Caco-2 (cell line): ENCODE data around the gene RIPOR1. TPM values are rescaled to one million over a fixed set of nuclear protein-coding genes. Genes with fewer than 3 reads are reported as not detected.
A peak's percentile ranks its signal among the peaks of the same experiment; 100 is the strongest.

Source experiments
- BruUV-seq: library from RNA; stranded (reverse); fragments of 400-500 nt; replicated peaks from 2 replicates; lab custom pipeline; 2021; lab: Mats Ljungman, UMichigan
- CTCF ChIA-PET: fragments of 300-600 bp; sonication (Branson Sonifier 250); formaldehyde crosslinking; loops from one replicate; lab custom pipeline; 2022; ENCODE audit warnings: antibody characterized with exemption; lab: Charles Lee
- POLR2A ChIA-PET: fragments of 300-600 bp; sonication (Branson Sonifier 250); formaldehyde crosslinking; loops from one replicate; lab custom pipeline; 2022; ENCODE audit warnings: antibody characterized with exemption; lab: Charles Lee
- DNase-seq, 2 experiments: peaks; one replicate each; pipeline versions ENCODE4 v3.0.0 to v3.0.0-alpha.2; 2020 to 2022
- H3K27me3 ChIP-seq: replicated peaks from 2 replicates; pipeline ENCODE4 v1.6.0; 2011; ENCODE audit warnings: low read length; ENCODE audit not compliant: control insufficient read depth, insufficient read depth
- H3K36me3 ChIP-seq: 2 replicates; pipeline ENCODE4 v1.5.1; 2011; ENCODE audit warnings: low read length; ENCODE audit not compliant: control insufficient read depth, insufficient read depth
- H3K4me1 ChIP-seq: fragments of 250-450 bp; sonication (Bioruptor Pico); 2 replicates; pipeline ENCODE4 v1.5.1; 2020; ENCODE audit warnings: mild to moderate bottlenecking
- H3K4me3 ChIP-seq: 2 replicates; pipeline ENCODE4 v1.5.1; 2011; ENCODE audit warnings: low read depth, mild to moderate bottlenecking, control low read depth, low read length
- H3K9me3 ChIP-seq: fragments of 250-450 bp; sonication (Bioruptor Pico); 2 replicates; pipeline ENCODE4 v1.5.1; 2020; ENCODE audit warnings: mild to moderate bottlenecking, moderate library complexity
- H3K27ac Mint-ChIP-seq: one replicate; pipeline ENCODE4 v1.8.0; 2022; ENCODE audit warnings: mixed read lengths; ENCODE audit not compliant: unreplicated experiment
- H3K27me3 Mint-ChIP-seq: one replicate; pipeline ENCODE4 v1.8.0; 2022; ENCODE audit warnings: mixed read lengths; ENCODE audit not compliant: insufficient read depth, unreplicated experiment
- H3K36me3 Mint-ChIP-seq: one replicate; pipeline ENCODE4 v1.8.0; 2022; ENCODE audit warnings: mild to moderate bottlenecking, mixed read lengths; ENCODE audit not compliant: insufficient read depth, unreplicated experiment
- H3K4me1 Mint-ChIP-seq: one replicate; pipeline ENCODE4 v1.8.0; 2022; ENCODE audit warnings: low read depth, mixed read lengths; ENCODE audit not compliant: unreplicated experiment
- H3K4me3 Mint-ChIP-seq: one replicate; pipeline ENCODE4 v1.8.0; 2022; ENCODE audit warnings: mild to moderate bottlenecking, moderate library complexity, mixed read lengths; ENCODE audit not compliant: unreplicated experiment
- H3K9me3 Mint-ChIP-seq: one replicate; pipeline ENCODE4 v1.8.0; 2022; ENCODE audit warnings: mixed read lengths; ENCODE audit not compliant: unreplicated experiment
- intact Hi-C: fragments of 100-400 bp; cut with micrococcal nuclease; formaldehyde crosslinking; loops from one replicate; pipeline ENCODE4 v1.10.0; 2022; ENCODE audit not compliant: unreplicated experiment
- total RNA-seq: library from RNA; stranded (reverse); gene quantifications from 2 replicates; pipeline ENCODE4 v1.2.3, GENCODE V29; 2022
- TF ChIP-seq, protein P1 (sequence below), 2 experiments: fragments of 200-600 bp in 1 of 2; IDR thresholded peaks; 1 replicate in 1 of 2; 2 replicates in 1 of 2; pipeline versions ENCODE4 v1.5.1 to v1.8.0; 2011 to 2022; ENCODE audit warnings: antibody characterized with exemption in 1 of 2, control low read depth in 1 of 2, inconsistent platforms in 1 of 2, low read depth in 1 of 2, low read length in 1 of 2, mild to moderate bottlenecking in 1 of 2, moderate library complexity in 1 of 2; ENCODE audit not compliant: insufficient read depth in 1 of 2, severe bottlenecking in 1 of 2, unreplicated experiment in 1 of 2

The RIPOR1 gene
- total RNA-seq, 1 experiment from 2014 or later, result 87.9 TPM

DNA sequence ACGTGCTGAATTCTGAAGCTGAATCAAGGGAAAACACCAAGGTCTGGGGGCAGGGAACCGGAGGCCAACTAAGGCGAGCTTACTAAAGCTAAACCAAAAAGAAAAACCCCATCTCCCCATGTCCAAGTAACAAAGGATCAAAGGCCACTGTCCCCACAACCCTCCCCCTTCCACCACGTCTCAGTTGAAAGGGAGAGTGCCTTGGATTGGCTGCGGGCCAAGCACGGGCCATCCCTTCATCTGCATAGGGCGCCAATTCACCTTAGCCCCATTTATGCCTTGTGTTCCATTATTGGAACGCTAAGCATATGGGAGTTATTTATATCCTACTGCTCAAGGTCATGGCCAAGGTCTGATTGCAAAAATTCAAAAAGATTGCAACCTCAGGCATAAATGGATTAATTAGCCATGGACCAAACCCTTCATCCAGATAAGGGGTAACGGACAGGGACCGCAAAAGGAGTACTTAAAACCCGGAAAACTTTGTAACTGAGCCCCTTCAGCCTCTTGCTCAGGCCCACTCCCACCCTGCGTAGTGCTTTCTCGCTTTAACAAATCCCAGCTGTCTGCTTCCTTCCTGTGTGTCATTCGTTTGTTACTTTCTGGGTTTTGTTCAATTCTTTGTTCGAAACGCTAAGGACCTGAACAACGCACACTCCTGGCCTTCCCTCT lies 46.9 kb upstream of the RIPOR1 start:
- peaks cover 22% of the 10 kb centered on the region for H3K36me3 Mint-ChIP-seq
- intact Hi-C loops, result loop anchor here (1.0 to 5.0 kb wide), 3 partner anchors 13 to 49 kb away; partner anchors contain the start of gene HSD11B2
- H3K4me3 Mint-ChIP-seq, result peak overlapping the region; percentile 98
- no peaks in the 10 kb centered on the region for H3K9me3 ChIP-seq
- peaks cover 19% of the 10 kb centered on the region for H3K4me1 Mint-ChIP-seq
- TF ChIP-seq, protein P1, sequence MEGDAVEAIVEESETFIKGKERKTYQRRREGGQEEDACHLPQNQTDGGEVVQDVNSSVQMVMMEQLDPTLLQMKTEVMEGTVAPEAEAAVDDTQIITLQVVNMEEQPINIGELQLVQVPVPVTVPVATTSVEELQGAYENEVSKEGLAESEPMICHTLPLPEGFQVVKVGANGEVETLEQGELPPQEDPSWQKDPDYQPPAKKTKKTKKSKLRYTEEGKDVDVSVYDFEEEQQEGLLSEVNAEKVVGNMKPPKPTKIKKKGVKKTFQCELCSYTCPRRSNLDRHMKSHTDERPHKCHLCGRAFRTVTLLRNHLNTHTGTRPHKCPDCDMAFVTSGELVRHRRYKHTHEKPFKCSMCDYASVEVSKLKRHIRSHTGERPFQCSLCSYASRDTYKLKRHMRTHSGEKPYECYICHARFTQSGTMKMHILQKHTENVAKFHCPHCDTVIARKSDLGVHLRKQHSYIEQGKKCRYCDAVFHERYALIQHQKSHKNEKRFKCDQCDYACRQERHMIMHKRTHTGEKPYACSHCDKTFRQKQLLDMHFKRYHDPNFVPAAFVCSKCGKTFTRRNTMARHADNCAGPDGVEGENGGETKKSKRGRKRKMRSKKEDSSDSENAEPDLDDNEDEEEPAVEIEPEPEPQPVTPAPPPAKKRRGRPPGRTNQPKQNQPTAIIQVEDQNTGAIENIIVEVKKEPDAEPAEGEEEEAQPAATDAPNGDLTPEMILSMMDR (IDR thresholded peaks at IDR 0.05; ENCODE audit: insufficient read depth in 1 of 2, low read depth in 1 of 2, low read length in 1 of 2, severe bottlenecking in 1 of 2, unreplicated experiment in 1 of 2), result no peak
- H3K4me1 ChIP-seq, result peaks cover 15% of the 10 kb centered on the region
- no peaks in the 10 kb centered on the region for H3K27me3 Mint-ChIP-seq
- POLR2A ChIA-PET, result interaction anchor here (0.6 to 1.6 kb wide), 8 partner anchors 7 to 354 kb away, joined by 3 to 11 read pairs (median 4); partner anchors contain the start of genes ACD, FHOD1, HSD11B2 and PARD6A
- DNase-seq, result peak in 1 of 2 experiments; percentile 56
- CTCF ChIA-PET, result interaction anchor here (0.7 to 3.1 kb wide), 20 partner anchors 8 to 325 kb away, joined by 3 to 49 read pairs (median 6); partner anchors contain the start of genes ACD, CARMIL2, CTCF and ELMO3
- H3K4me3 ChIP-seq, result peak overlapping the region; percentile 43
- H3K27me3 ChIP-seq, result no peaks in the 10 kb centered on the region
- no peaks in the 10 kb centered on the region for H3K9me3 Mint-ChIP-seq
- no peaks in the 10 kb centered on the region; the same call in 1 of the 2 replicates for H3K36me3 ChIP-seq
- peak overlapping the region; percentile 94 for H3K27ac Mint-ChIP-seq
- BruUV-seq, result TSS peak; percentile 87

DNA sequence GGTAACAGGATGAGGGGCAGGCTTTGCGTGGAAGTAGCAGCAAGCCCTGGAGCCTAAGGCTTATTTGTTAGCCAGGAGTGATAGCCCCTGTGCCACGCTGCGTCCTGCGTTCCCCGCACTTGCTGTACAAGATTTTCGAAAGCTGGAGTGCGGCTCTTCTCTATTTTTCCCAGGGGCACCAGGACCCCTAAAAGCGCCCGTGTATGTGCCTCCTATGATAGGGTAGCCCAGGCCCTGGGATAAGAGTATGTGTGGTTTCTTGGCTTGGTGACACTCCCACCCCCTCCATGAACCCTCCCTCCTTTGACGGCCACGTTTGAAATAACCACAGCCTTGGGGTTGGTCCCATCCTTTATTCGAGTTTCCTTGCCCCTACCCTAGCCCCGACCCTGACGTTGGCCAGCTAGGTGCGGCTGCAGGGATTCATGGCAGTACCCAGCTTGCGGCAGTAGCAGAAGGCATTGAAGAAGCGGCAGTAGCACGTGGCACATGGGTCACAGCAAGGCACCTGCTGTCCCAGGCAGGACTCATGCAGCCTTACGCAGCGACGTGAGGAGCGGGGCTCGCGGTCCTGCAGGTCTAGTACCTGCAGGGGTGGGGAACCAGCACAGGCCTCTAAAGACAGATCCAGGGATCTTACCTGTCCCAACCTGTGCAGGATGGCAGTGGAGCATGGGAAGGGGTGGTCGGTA lies 46.2 kb upstream of the RIPOR1 start:
- ChIA-PET CTCF (interaction anchor here (1.7 to 3.1 kb wide), 2 partner anchors 32 to 222 kb away, joined by 9 to 49 read pairs; no protein-coding TSS in a partner anchor), POLR2A (no interaction called here)
- DNase-seq, result no peak
- no peaks in the 10 kb centered on the region; the same call in 1 of the 2 replicates for H3K36me3 ChIP-seq
- TF ChIP-seq, protein P1 (IDR thresholded peaks at IDR 0.05; ENCODE audit: insufficient read depth in 1 of 2, low read depth in 1 of 2, low read length in 1 of 2, severe bottlenecking in 1 of 2, unreplicated experiment in 1 of 2), result no peak
- no peaks in the 10 kb centered on the region for H3K9me3 ChIP-seq
- H3K4me3 ChIP-seq, result peak overlapping the region; percentile 43
- Mint-ChIP-seq H3K9me3 (no peaks in the 10 kb centered on the region), H3K27me3 (no peaks in the 10 kb centered on the region), H3K27ac (peak overlapping the region; percentile 94), H3K36me3 (peaks cover 22% of the 10 kb centered on the region), H3K4me1 (peaks cover 19% of the 10 kb centered on the region), H3K4me3 (peak overlapping the region; percentile 98)
- no peaks in the 10 kb centered on the region for H3K27me3 ChIP-seq
- intact Hi-C loops, result loop anchor here (5.0 kb wide), 1 partner anchor 50 kb away; the partner anchor contains the start of gene HSD11B2
- peaks cover 15% of the 10 kb centered on the region for H3K4me1 ChIP-seq
- no TSS peak for BruUV-seq

DNA sequence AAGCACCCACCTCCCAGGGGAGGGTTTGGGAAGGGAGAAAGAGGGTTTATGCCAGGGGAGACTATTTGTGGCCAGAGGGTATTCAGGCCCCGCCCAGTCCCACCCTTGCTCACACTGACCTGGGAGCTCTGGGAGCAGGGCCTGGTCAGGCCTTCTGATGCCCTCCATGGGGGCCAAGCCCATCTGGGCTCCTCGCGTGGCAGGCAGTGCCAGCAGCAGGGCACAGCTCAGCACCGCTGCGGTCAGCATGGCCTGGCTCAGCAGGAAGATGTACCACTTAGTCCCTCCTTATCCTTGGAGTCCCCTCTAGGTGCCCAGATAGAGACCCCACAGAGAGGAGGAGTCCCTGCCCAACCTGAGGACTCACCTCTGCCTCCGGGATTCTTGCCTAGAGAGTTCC lies 45.5 kb upstream of the RIPOR1 start, which contains the start of gene AGRP:
AGRP (minus strand) TSS at position 398 of the 400 bp plus-strand sequence; CDS start at position 249, 149 bp downstream.
- DNase-seq, result no peak
- no peak within 1 kb of the TSS for H3K4me3 Mint-ChIP-seq
- peak within 1 kb of the TSS; percentile 94 for H3K27ac Mint-ChIP-seq
- peaks cover 15% of the 10 kb centered on the region for H3K36me3 Mint-ChIP-seq
- Histone ChIP-seq H3K4me1 (peaks cover 11% of the 10 kb centered on the region), H3K4me3 (no peak within 1 kb of the TSS), H3K36me3 (no peaks in the 10 kb centered on the region; the same call in 1 of the 2 replicates), H3K27me3 (no peaks in the 10 kb centered on the region), H3K9me3 (no peaks in the 10 kb centered on the region)
- ChIA-PET POLR2A (no interaction called here), CTCF (no interaction called here)
- no TSS peak for BruUV-seq
- TF ChIP-seq, protein P1 (IDR thresholded peaks at IDR 0.05; ENCODE audit: insufficient read depth in 1 of 2, low read depth in 1 of 2, low read length in 1 of 2, severe bottlenecking in 1 of 2, unreplicated experiment in 1 of 2), result no peak
- no peaks in the 10 kb centered on the region for H3K9me3 Mint-ChIP-seq
- H3K27me3 Mint-ChIP-seq, result no peaks in the 10 kb centered on the region
- intact Hi-C loops, result loop anchor here (5.0 kb wide), 1 partner anchor 51 kb away; the partner anchor contains the start of gene HSD11B2
- H3K4me1 Mint-ChIP-seq, result peaks cover 17% of the 10 kb centered on the region
